H7 (cell line): ENCODE data around the gene EEF1E1. TPM values are rescaled to one million over a fixed set of nuclear protein-coding genes. Genes with fewer than 3 reads are reported as not detected.
"Not testable (repeated sequence)": the region's sequence is repeated elsewhere in the genome, so short reads cannot be mapped to it uniquely, and the experiment has no call there.

Experiments used
- DNase-seq: peaks from one replicate; pipeline ENCODE4 v3.0.0; 2012
- H3K27me3 ChIP-seq: 2 replicates; pipeline ENCODE4 v1.6.0; 2011; ENCODE audit warnings: mild to moderate bottlenecking, low read length; ENCODE audit not compliant: control insufficient read depth, insufficient read depth
- H3K36me3 ChIP-seq: replicated peaks from 2 replicates; pipeline ENCODE4 v1.5.1; 2011; ENCODE audit warnings: low read length; ENCODE audit not compliant: control insufficient read depth, insufficient read depth
- H3K4me3 ChIP-seq: 2 replicates; pipeline ENCODE4 v1.5.1; 2011; ENCODE audit warnings: low read depth, mild to moderate bottlenecking, control low read depth, low read length, moderate library complexity; ENCODE audit not compliant: insufficient read depth
- total RNA-seq: library from RNA; depleted of rRNA; stranded (reverse); fragments of >200 nt; shearing (Covaris generic); gene quantifications from 2 replicates; pipeline ENCODE4 v1.2.3, GENCODE V29; 2014

The EEF1E1 gene
- total RNA-seq, 1 experiment from 2014 or later: 99.8 TPM

- Histone ChIP-seq H3K27me3 (no peaks in the 10 kb centered on the region), H3K36me3 (peaks cover 3% of the 10 kb centered on the region; the same call in 1 of the 2 replicates), H3K4me3 (peak within 1 kb of the TSS; percentile 97)
- peak; percentile 92 for DNase-seq
These were observed 38.3 kb downstream of the EEF1E1 start, which contains the start of gene BLOC1S5 for GRCh38 chr6:8063761-8064637. Gene BLOC1S5, minus strand, starts transcription at chr6:8064389. Its CDS starts 13 bp downstream, at chr6:8064376.

- no peaks in the 10 kb centered on the region for H3K27me3 ChIP-seq
- H3K4me3 ChIP-seq: no peak overlapping the region
- H3K36me3 ChIP-seq: peaks cover 5% of the 10 kb centered on the region
- DNase-seq: no peak
These were observed 40.6 kb downstream of the EEF1E1 start for GRCh38 chr6:8061736-8062135.

- DNase-seq: no peak
- Histone ChIP-seq H3K4me3 (no peak overlapping the region), H3K27me3 (no peaks in the 10 kb centered on the region), H3K36me3 (peaks cover 5% of the 10 kb centered on the region)
These were observed 42.0 kb downstream of the EEF1E1 start for GRCh38 chr6:8060346-8060745.

- DNase-seq: no peak
- Histone ChIP-seq H3K4me3 (no peak overlapping the region), H3K36me3 (peaks cover 5% of the 10 kb centered on the region), H3K27me3 (no peaks in the 10 kb centered on the region)
These were observed 43.2 kb downstream of the EEF1E1 start for GRCh38 chr6:8059129-8059528.

- Histone ChIP-seq H3K36me3 (peaks cover 5% of the 10 kb centered on the region), H3K27me3 (no peaks in the 10 kb centered on the region), H3K4me3 (no peak overlapping the region)
- no peak for DNase-seq
These were observed 44.6 kb downstream of the EEF1E1 start for GRCh38 chr6:8057793-8058192.

- H3K4me3 ChIP-seq: no peak overlapping the region
- no peak for DNase-seq
- no peaks in the 10 kb centered on the region for H3K27me3 ChIP-seq
- peaks cover 5% of the 10 kb centered on the region for H3K36me3 ChIP-seq
These were observed 45.1 kb downstream of the EEF1E1 start for GRCh38 chr6:8057263-8057662.

- no peak for DNase-seq
- Histone ChIP-seq H3K4me3 (no peak overlapping the region), H3K27me3 (no peaks in the 10 kb centered on the region), H3K36me3 (peaks cover 2% of the 10 kb centered on the region)
These were observed 48.1 kb downstream of the EEF1E1 start for GRCh38 chr6:8054276-8054675.

GRCh38 chr6:8047541-8048292 lies 54.6 kb downstream of the EEF1E1 start:
- Histone ChIP-seq H3K27me3 (no peaks in the 10 kb centered on the region), H3K4me3 (no peak overlapping the region), H3K36me3 (no peaks in the 10 kb centered on the region; the same call in 1 of the 2 replicates)
- no peak for DNase-seq

- H3K36me3 ChIP-seq, H3K4me3 ChIP-seq, H3K27me3 ChIP-seq, DNase-seq: not testable (repeated sequence)
These were observed 56.6 kb downstream of the EEF1E1 start for GRCh38 chr6:8045769-8046168.

- DNase-seq: no peak
- H3K36me3 ChIP-seq: no peaks in the 10 kb centered on the region; the same call in 1 of the 2 replicates
- no peaks in the 10 kb centered on the region for H3K27me3 ChIP-seq
- no peak overlapping the region for H3K4me3 ChIP-seq
These were observed 59.1 kb downstream of the EEF1E1 start for GRCh38 chr6:8043221-8043620.

GRCh38 chr6:8041913-8042583 lies 60.3 kb downstream of the EEF1E1 start:
- DNase-seq: no peak
- H3K36me3 ChIP-seq: no peaks in the 10 kb centered on the region; the same call in 1 of the 2 replicates
- no peaks in the 10 kb centered on the region for H3K27me3 ChIP-seq
- no peak overlapping the region for H3K4me3 ChIP-seq

- not testable (repeated sequence) for H3K36me3 ChIP-seq, DNase-seq, H3K27me3 ChIP-seq, H3K4me3 ChIP-seq
These were observed 68.2 kb downstream of the EEF1E1 start for GRCh38 chr6:8034107-8034506.

GRCh38 chr6:8030920-8031319 lies 71.4 kb downstream of the EEF1E1 start:
- no peak overlapping the region for H3K4me3 ChIP-seq
- no peak for DNase-seq
- H3K36me3 ChIP-seq: no peaks in the 10 kb centered on the region
- no peaks in the 10 kb centered on the region for H3K27me3 ChIP-seq
